GM21619 (cell line): ENCODE measurements around the gene NDUFB2.
"Not testable (repeated sequence)": the region's sequence is repeated elsewhere in the genome, so short reads cannot be mapped to it uniquely, and the experiment has no call there.

Experiments
- ATAC-seq: cut with Tn5 transposase; IDR thresholded peaks from one replicate; pipeline ENCODE4 v1.9.1; 2021; ENCODE audit not compliant: unreplicated experiment

Gene NDUFB2

DNA sequence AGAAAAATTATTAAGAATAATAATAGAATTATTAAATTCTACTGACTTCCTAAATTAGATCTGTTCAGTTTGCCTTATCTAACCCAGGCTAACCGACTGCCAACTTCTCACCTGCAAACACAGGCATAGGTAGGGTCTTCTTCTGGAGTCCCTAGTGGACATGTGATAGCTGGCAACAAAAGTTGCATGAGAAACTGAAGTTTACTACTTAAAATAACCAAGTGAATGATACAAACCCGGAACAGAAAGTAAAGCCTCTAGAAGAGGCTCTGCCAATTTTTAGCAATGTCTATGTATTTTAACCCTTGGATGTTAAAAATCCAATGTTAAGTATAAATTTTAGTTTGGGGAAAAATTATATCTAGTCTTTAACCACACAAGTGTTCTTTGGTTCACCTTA lies 37.6 kb downstream of the NDUFB2 start:
- ATAC-seq, result no peak

DNA sequence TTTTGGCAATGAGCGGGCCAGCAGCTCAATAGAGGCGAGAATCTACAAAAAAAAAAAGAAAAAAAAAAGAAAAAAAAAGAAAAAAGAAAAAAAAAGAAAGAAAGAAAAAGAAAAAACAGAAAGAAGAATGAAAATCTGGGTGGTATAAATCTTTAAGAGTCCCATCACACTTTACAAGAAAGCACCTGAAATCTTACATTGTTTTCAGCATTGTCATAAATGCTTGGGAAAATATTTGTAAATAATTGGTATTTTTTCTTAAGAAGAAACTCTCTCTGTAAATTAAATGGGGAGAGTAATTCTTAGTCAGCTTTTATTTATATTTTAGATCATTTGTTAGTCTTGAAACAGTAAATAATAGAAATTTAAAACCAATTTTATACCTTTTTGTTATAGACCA lies 38.2 kb downstream of the NDUFB2 start:
- ATAC-seq, result no peak

DNA sequence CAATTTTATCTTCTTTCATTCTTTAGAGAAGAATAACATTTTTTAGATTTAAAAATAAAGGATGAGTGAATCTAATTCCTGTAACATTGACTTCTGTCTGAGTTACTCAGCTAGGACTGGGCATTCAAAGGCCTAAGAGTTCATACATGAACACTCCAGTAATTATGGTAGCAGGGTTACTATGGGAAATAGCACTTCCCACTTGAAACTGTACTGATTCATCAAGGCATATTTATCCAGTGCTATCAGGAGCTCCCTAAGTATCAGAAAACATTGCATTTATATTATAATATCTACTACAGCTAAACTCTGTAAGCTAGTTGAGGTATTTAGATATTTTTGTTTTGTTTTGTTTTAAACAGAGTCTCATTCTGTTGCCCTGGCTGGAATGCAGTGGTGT lies 41.8 kb downstream of the NDUFB2 start:
- no peak for ATAC-seq

DNA sequence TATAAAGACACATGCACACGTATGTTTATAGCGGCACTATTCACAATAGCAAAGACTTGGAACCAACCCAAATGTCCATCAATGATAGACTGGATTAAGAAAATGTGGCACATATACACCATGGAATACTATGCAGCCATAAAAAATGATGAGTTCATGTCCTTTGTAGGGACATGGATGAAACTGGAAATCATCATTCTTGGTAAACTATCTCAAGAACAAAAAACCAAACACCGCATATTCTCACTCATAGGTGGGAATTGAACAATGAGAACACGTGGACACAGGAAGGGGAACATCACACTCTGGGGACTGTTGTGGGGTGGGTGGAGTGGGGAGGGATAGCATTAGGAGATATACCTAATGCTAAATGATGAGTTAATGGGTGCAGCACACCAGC lies 46.7 kb downstream of the NDUFB2 start:
- not testable (repeated sequence) for ATAC-seq

DNA sequence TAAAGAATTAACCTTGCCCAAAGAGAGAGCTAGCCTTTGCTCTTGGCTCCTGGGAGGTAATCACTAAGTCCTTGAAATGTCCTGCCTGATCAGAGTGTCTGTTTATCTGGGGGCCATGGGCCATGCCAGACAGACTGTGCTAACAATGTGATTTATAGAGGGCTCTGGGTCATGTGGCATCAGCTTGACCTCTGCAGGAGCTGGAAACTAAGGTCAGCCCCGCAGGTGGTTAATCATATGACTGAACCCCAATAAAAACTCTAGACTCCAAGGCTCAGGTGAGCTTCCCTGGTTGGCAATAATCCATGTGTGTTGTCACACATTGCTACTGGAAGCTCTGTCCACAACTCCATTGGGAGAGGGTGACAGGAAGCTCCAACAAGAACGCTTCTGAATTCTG lies 47.5 kb downstream of the NDUFB2 start:
- no peak for ATAC-seq

DNA sequence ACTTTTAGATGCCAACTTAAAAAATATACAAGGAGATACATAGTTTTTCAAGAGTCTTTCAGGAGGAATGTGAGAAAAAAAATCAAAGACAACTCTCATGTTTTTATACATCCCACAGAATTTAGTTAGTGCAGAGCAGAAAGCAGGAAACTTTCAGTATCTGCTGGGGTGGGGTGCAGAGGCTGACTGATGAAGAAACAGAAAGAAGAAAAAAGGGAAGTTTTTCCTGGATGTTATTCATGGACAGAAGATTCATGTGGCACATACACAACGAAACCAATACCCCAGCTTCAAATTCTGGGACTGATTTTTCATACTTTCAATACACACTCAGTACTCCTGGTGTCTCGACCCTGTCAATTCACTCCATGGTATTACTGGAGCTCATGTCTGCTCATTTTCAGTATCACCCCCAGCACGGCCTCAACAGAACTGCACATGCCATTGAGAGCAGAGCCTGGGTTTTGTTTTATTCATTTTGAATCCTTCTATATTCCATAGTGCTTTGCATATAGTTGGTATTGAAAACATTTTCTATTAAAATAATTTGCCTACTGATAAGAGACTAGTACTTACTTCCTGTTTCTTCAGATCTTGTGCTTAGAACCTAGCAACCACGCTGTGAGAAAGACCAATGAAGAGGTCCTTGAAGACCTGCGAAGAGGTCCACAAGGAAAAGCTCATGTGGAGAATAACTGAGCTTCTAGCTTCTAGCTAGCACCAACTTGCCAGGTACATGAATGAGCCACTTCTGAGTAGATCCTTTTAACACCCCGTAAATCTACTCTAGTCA lies 49.0 kb downstream of the NDUFB2 start:
- no peak for ATAC-seq

DNA sequence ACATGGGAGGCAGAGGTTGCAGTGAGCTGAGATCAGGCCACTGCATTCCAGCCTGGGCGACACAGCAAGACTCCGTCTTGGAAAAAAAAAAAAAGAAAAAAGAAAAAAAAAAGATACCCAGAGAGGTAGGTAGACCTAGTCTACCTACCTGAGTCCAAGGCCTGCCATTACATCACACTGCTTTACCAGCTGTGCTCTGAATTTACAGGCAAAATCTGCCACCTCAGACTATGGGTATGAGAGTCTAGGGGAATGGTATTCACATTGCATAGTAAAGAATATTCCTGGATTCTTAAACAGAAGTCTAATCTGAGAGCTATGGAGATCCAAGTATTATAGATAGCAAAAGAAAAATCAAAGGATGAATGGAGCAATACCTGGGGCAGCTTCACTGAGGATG lies 50.2 kb downstream of the NDUFB2 start:
- no peak for ATAC-seq

DNA sequence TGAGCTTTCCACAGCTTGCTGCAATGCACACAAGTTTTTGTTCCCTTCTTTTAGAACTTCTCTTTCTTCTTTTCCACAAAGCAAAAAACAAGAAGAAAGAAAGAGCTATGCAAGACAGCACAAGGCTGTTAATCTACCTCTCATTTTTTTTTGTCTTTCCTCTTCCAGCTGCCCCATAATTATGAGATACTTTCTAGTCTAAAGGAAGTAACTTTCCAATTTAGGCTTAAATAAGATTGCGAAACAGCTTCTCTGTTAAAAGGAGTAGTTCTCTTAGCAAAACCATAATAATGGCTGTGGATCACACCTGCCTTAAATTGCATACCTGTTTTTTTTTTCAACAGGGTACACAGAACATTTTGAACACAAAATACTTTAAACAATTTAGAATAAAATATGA lies 56.0 kb downstream of the NDUFB2 start:
- no peak for ATAC-seq

DNA sequence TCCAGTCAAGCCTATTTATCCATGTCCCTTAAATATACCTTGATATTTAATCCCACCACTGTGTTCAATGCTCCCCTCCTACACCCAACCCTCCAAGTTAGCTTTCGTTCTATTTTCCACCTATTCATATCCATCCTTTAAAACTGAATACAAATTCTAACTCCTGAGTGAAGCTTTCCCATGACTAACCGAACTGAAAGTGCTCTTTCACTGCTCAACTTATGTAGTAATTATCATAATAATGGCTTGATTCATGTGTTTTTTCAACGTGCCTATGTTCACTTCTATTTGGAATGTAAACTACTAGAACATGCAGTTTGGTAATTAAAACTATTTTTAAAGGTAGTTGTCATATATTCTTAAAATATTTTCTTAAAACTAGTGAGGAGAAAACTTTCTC lies 58.0 kb downstream of the NDUFB2 start:
- no peak for ATAC-seq
